H1 (cell line): ENCODE measurements around the gene GRIK4. TPM values are rescaled to one million over a fixed set of nuclear protein-coding genes. Genes with fewer than 3 reads are reported as not detected.

Experiments
- CTCF ChIA-PET: fragments of 300-600 bp; sonication (Branson Sonifier 250); formaldehyde crosslinking; loops from one replicate; lab custom pipeline; 2021; ENCODE audit not compliant: partially characterized antibody; lab: Charles Lee
- POLR2A ChIA-PET: fragments of 300-600 bp; sonication (Branson Sonifier 250); formaldehyde crosslinking; loops from one replicate; lab custom pipeline; 2021; ENCODE audit warnings: inconsistent platforms; ENCODE audit not compliant: partially characterized antibody; lab: Charles Lee
- DNase-seq, 2 experiments: peaks; one replicate each; pipeline versions ENCODE4 v3.0.0 to v3.0.0-alpha.2; 2010 to 2022; ENCODE audit warnings: low spot score in 2 of 2, low read depth in 1 of 2, mixed read lengths in 1 of 2
- FAIRE-seq: peaks from 2 replicates; lab custom pipeline; 2011; peaks lifted over from hg19 to GRCh38; lab: Jason Lieb, UNC
- H2AFZ ChIP-seq: 2 replicates; pipeline ENCODE4 v1.8.1; 2012; ENCODE audit warnings: low read length, inconsistent platforms
- H2AK5ac ChIP-seq: 2 replicates; pipeline ENCODE4 v1.6.1; 2013; ENCODE audit warnings: low read depth, low read length
- H2BK120ac ChIP-seq: replicated peaks from 2 replicates; pipeline ENCODE3; 2013; ENCODE audit warnings: low read depth, low read length, inconsistent platforms
- H2BK12ac ChIP-seq: 2 replicates; pipeline ENCODE4 v1.6.1; 2013; ENCODE audit warnings: low read depth, low read length
- H2BK15ac ChIP-seq: 2 replicates; pipeline ENCODE4 v1.6.1; 2013; ENCODE audit warnings: low read length
- H2BK20ac ChIP-seq: 2 replicates; pipeline ENCODE4 v1.6.1; 2013; ENCODE audit warnings: low read length
- H2BK5ac ChIP-seq: 2 replicates; pipeline ENCODE4 v1.6.1; 2013; ENCODE audit warnings: low read depth, low read length
- H3K14ac ChIP-seq: 2 replicates; pipeline ENCODE4 v1.6.1; 2013; ENCODE audit warnings: inconsistent platforms; ENCODE audit not compliant: insufficient read length
- H3K18ac ChIP-seq: 2 replicates; pipeline ENCODE4 v1.6.1; 2013; ENCODE audit warnings: low read length; ENCODE audit errors: extremely low read depth
- H3K23ac ChIP-seq: 2 replicates; pipeline ENCODE4 v1.6.1; 2013; ENCODE audit warnings: inconsistent platforms; ENCODE audit not compliant: insufficient read length
- H3K23me2 ChIP-seq: 2 replicates; pipeline ENCODE4 v1.6.1; 2013; ENCODE audit warnings: low read depth, low read length
- H3K27ac ChIP-seq: 2 replicates; pipeline ENCODE4 v1.6.1; 2011; ENCODE audit warnings: low read depth, low read length, inconsistent platforms
- H3K27me3 ChIP-seq, 4 experiments: replicated peaks in 1 of 4; 1 replicate in 1 of 4; 2 replicates in 3 of 4; pipeline versions ENCODE4 v1.6.1 to v1.8.1; 2011 to 2013; ENCODE audit warnings: low read length in 3 of 4, mild to moderate bottlenecking in 3 of 4, inconsistent platforms in 2 of 4, mixed read lengths in 2 of 4, moderate library complexity in 1 of 4; ENCODE audit not compliant: control insufficient read depth in 3 of 4, insufficient read depth in 3 of 4; ENCODE audit errors: extremely low read depth in 1 of 4
- H3K36me3 ChIP-seq, 4 experiments: 2 replicates each; pipeline versions ENCODE4 v1.6.1 to v1.8.1; 2011 to 2013; ENCODE audit warnings: mild to moderate bottlenecking in 4 of 4, low read length in 3 of 4, moderate library complexity in 2 of 4, control low read depth in 1 of 4, inconsistent platforms in 1 of 4; ENCODE audit not compliant: insufficient read depth in 4 of 4, control insufficient read depth in 2 of 4
- H3K4ac ChIP-seq: replicated peaks from 2 replicates; pipeline ENCODE3; 2013; ENCODE audit warnings: low read length, low read depth, mixed read lengths, inconsistent platforms; ENCODE audit not compliant: insufficient read length
- H3K4me1 ChIP-seq, 4 experiments: replicated peaks in 1 of 4; 1 replicate in 1 of 4; 2 replicates in 3 of 4; pipeline versions ENCODE4 v1.6.1 to v1.8.1; 2011 to 2013; ENCODE audit warnings: low read length in 3 of 4, inconsistent platforms in 2 of 4, mixed read lengths in 1 of 4; ENCODE audit not compliant: insufficient read depth in 4 of 4, control insufficient read depth in 3 of 4
- H3K4me2 ChIP-seq, 2 experiments: 2 replicates each; pipeline versions ENCODE4 v1.6.1 to v1.8.1; 2011 to 2013; ENCODE audit warnings: low read depth in 2 of 2, low read length in 2 of 2, control low read depth in 1 of 2, inconsistent platforms in 1 of 2, mild to moderate bottlenecking in 1 of 2; ENCODE audit not compliant: insufficient read depth in 1 of 2
- H3K4me3 ChIP-seq, 4 experiments: fragments of 200-600, 300-600 bp in 1 of 4; sonication (generic), shearing (Covaris generic), sonication (Bioruptor Twin) in 1 of 4; 2 replicates each; pipeline versions ENCODE4 v1.5.1 to v1.8.1; 2011 to 2016; ENCODE audit warnings: low read length in 4 of 4, low read depth in 3 of 4, control low read depth in 2 of 4, inconsistent platforms in 2 of 4, mild to moderate bottlenecking in 2 of 4, mixed read lengths in 1 of 4, moderate library complexity in 1 of 4; ENCODE audit not compliant: insufficient read depth in 2 of 4; ENCODE audit errors: extremely low read depth in 1 of 4
- H3K56ac ChIP-seq: replicated peaks from 2 replicates; pipeline ENCODE3; 2013; ENCODE audit warnings: low read depth, mild to moderate bottlenecking, mixed read lengths, low read length, inconsistent platforms; ENCODE audit not compliant: insufficient read length
- H3K79me1 ChIP-seq: 2 replicates; pipeline ENCODE4 v1.6.1; 2013; ENCODE audit warnings: low read depth, low read length, control low read depth
- H3K79me2 ChIP-seq, 2 experiments: 2 replicates each; pipeline versions ENCODE4 v1.6.1 to v1.8.1; 2012 to 2013; ENCODE audit warnings: low read length in 2 of 2, mild to moderate bottlenecking in 2 of 2, inconsistent platforms in 1 of 2; ENCODE audit not compliant: insufficient read depth in 2 of 2, control insufficient read depth in 1 of 2
- H3K9ac ChIP-seq, 4 experiments: replicated peaks in 1 of 4; 1 replicate in 1 of 4; 2 replicates in 3 of 4; pipeline versions ENCODE4 v1.6.1 to v1.8.1; 2011 to 2013; ENCODE audit warnings: low read depth in 3 of 4, low read length in 3 of 4, control low read depth in 2 of 4, mild to moderate bottlenecking in 2 of 4, moderate library complexity in 2 of 4, inconsistent platforms in 1 of 4; ENCODE audit errors: extremely low read depth in 1 of 4
- H3K9me3 ChIP-seq, 2 experiments: 2 replicates each; pipeline versions ENCODE4 v1.6.1 to v1.8.1; 2012 to 2013; ENCODE audit warnings: mild to moderate bottlenecking in 2 of 2, moderate library complexity in 2 of 2, control low read depth in 1 of 2, inconsistent platforms in 1 of 2, low read depth in 1 of 2, low read length in 1 of 2, mixed read lengths in 1 of 2; ENCODE audit not compliant: insufficient read depth in 2 of 2
- H4K20me1 ChIP-seq, 2 experiments: replicated peaks in 1 of 2; 2 replicates each; pipeline versions ENCODE3 to v1.8.1; 2011 to 2013; ENCODE audit warnings: inconsistent platforms in 2 of 2, low read length in 2 of 2, mild to moderate bottlenecking in 1 of 2; ENCODE audit not compliant: insufficient read depth in 2 of 2, control insufficient read depth in 1 of 2
- H4K5ac ChIP-seq: 2 replicates; pipeline ENCODE4 v1.6.1; 2013; ENCODE audit warnings: low read length, low read depth, mixed read lengths, inconsistent platforms; ENCODE audit not compliant: insufficient read length
- H4K8ac ChIP-seq: 2 replicates; pipeline ENCODE4 v1.8.0; 2013; ENCODE audit warnings: mild to moderate bottlenecking, moderate library complexity, low read length, inconsistent platforms; ENCODE audit not compliant: insufficient read depth; ENCODE audit errors: extremely low read depth
- H4K91ac ChIP-seq: replicated peaks from 2 replicates; pipeline ENCODE3; 2013; ENCODE audit warnings: low read length, mixed read lengths, inconsistent platforms; ENCODE audit not compliant: insufficient read length
- BACH1 ChIP-seq: IDR thresholded peaks from 2 replicates; pipeline ENCODE4 v1.6.1; 2012; ENCODE audit warnings: low read length, improper control_type of control experiment
- CBX8 ChIP-seq: fragments of 300-800, 300-1000 bp; sonication (generic); IDR thresholded peaks from 2 replicates; pipeline ENCODE4 v1.7.1; 2016; ENCODE audit warnings: low read depth, low read length, borderline replicate concordance
- GTF2F1 ChIP-seq: IDR thresholded peaks from 2 replicates; pipeline ENCODE4 v1.6.1; 2012; ENCODE audit warnings: low read depth, low read length, improper control_type of control experiment, borderline replicate concordance
- JUN ChIP-seq: IDR thresholded peaks from 2 replicates; pipeline ENCODE4 v1.6.1; 2011; ENCODE audit warnings: low read depth, mild to moderate bottlenecking, improper control_type of control experiment, low read length
- PHF8 ChIP-seq: fragments of 200-600 bp; sonication (generic); conservative IDR thresholded peaks from 2 replicates; pipeline ENCODE4 v1.7.1; 2012; ENCODE audit warnings: low read depth, mild to moderate bottlenecking, inconsistent platforms, low read length, moderate library complexity
- RBBP5 ChIP-seq: IDR thresholded peaks from 2 replicates; pipeline ENCODE4 v1.7.1; 2012; ENCODE audit warnings: low read depth, mild to moderate bottlenecking, inconsistent platforms, low read length, moderate library complexity, borderline replicate concordance
- RFX5 ChIP-seq: IDR thresholded peaks from 2 replicates; pipeline ENCODE4 v1.6.1; 2011; ENCODE audit warnings: low read depth, low read length, improper control_type of control experiment, borderline replicate concordance
- SUZ12 ChIP-seq: fragments of 200-600 bp; sonication (generic); IDR thresholded peaks from 2 replicates; pipeline ENCODE4 v1.6.1; 2012; ENCODE audit warnings: mild to moderate bottlenecking, inconsistent platforms, low read length, moderate library complexity, mixed read lengths
- TAF7 ChIP-seq: optimal IDR thresholded peaks from 2 replicates; pipeline ENCODE3; 2011; ENCODE audit warnings: low read depth, mild to moderate bottlenecking, inconsistent platforms, low read length, moderate library complexity, borderline replicate concordance
- WGBS, 2 experiments: shearing (Covaris generic) in 1 of 2; methylation state at CpG; one replicate each; pipeline versions ENCODE4 v1.1.6 to v1.1.7; 2013 to 2015; ENCODE audit warnings: low lambda C conversion rate in 2 of 2, mixed read lengths in 2 of 2, inconsistent platforms in 1 of 2, low coverage in 1 of 2, missing lambda C conversion rate in 1 of 2; ENCODE audit not compliant: insufficient replicate concordance in 2 of 2, insufficient coverage in 1 of 2, insufficient read length in 1 of 2; ENCODE audit errors: extremely low coverage in 1 of 2, missing lambda C conversion rate in 1 of 2; 5-methylcytosine and 5-hydroxymethylcytosine counted together
- polyA plus RNA-seq, 7 experiments: library from polyadenylated mRNA; depleted of rRNA in 3 of 7; stranded (reverse) in 5 of 7; unstranded in 2 of 7; fragments of >200 nt in 5 of 7; fragments of 200-250 nt in 2 of 7; gene quantifications; 1 replicate in 5 of 7; 2 replicates in 1 of 7; 4 replicates in 1 of 7; pipeline versions ENCODE4 v1.2.1 to v1.2.3, GENCODE V29; 2011 to 2013; ENCODE audit warnings: missing spikeins in 2 of 7, mixed read lengths in 2 of 7
- total RNA-seq: library from RNA; stranded (reverse); fragmentation: NEBNext Ultra II Directional; extraction: Animal tissue kit (Norgen Biotek cat#: 25700); gene quantifications from 2 replicates; pipeline ENCODE4 v1.2.1, GENCODE V29; 2021
- TF ChIP-seq, protein P1 (sequence below): IDR thresholded peaks from 2 replicates; pipeline ENCODE4 v1.6.1; 2011; ENCODE audit warnings: low read depth, mild to moderate bottlenecking, low read length; ENCODE audit not compliant: insufficient read depth
- TF ChIP-seq, protein P2 (sequence below): IDR thresholded peaks from 2 replicates; pipeline ENCODE4 v1.6.1; 2012; ENCODE audit warnings: low read length, inconsistent platforms

The GRIK4 gene
- total and polyA plus RNA-seq, 2 of the 8 experiments (the other 6 are each of a cell fraction or from before 2014, with no cell fraction given) = 1.2 to 2.9 TPM

DNA sequence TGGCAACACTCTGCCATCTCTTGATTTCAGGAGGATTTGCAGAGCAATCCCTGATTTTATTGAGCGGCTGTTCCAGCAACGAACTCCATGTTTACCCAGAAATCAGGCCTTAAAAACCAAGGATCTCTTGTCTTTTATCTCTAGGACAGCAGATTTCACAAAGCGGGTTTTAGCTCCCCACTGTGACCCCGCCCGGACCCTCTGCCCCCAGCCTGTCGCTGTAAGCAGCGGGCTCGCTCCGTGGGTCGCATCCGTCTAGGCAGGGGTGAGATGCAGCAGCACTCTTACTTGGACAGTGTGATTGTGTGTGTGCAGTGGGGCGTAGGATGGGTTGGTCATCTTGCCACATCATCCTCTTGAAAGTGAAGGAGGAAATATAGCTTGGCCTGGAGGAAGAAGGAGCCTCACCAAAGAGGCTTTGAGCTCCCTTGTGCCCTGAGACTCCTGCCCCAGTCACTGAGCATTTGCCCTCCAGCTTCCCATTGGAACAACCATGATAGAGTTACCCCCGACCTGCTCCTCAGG lies 323.2 kb downstream of the GRIK4 start:
- no peak overlapping the region for H3K4me2 ChIP-seq
- no peak overlapping the region for H2AFZ ChIP-seq
- ChIA-PET CTCF (interaction anchor here (0.9 to 2.8 kb wide), 10 partner anchors 8 to 235 kb away, joined by 3 to 10 read pairs (median 4); no protein-coding TSS in a partner anchor), POLR2A (interaction anchor here (1.2 kb wide), 1 partner anchor 84 kb away, joined by 3 read pairs; no protein-coding TSS in a partner anchor)
- H3K27me3 ChIP-seq = no peaks in the 10 kb centered on the region
- WGBS, 2 experiments = 94% methylated on average over 13 of the region's 13 CpGs; no CpG with 5 or more reads in 1 of the 2 experiments
- H3K79me2 ChIP-seq = no peaks in the 10 kb centered on the region
- H4K20me1 ChIP-seq = no peaks in the 10 kb centered on the region
- H3K23ac ChIP-seq = no peak overlapping the region
- no peak overlapping the region for H2BK5ac ChIP-seq
- no peak overlapping the region for H4K5ac ChIP-seq
- H3K18ac ChIP-seq = no peak overlapping the region
- H2AK5ac ChIP-seq = no peak overlapping the region
- no peak overlapping the region for H2BK12ac ChIP-seq
- H3K9ac ChIP-seq = no peak overlapping the region
- H2BK15ac ChIP-seq = no peak overlapping the region
- FAIRE-seq (no peak), DNase-seq (no peak)
- H3K4me3 ChIP-seq = no peak overlapping the region
- no peak overlapping the region for H3K27ac ChIP-seq
- no peak overlapping the region for H3K4ac ChIP-seq
- H2BK20ac ChIP-seq = no peak overlapping the region; the same call in 1 of the 2 replicates
- H3K4me1 ChIP-seq = no peaks in the 10 kb centered on the region
- no peak overlapping the region for H4K8ac ChIP-seq
- no peaks in the 10 kb centered on the region for H3K36me3 ChIP-seq
- H4K91ac ChIP-seq = no peak overlapping the region
- H3K23me2 ChIP-seq = no peaks in the 10 kb centered on the region
- H3K79me1 ChIP-seq = no peaks in the 10 kb centered on the region
- H2BK120ac ChIP-seq = no peak overlapping the region
- no peak overlapping the region for H3K14ac ChIP-seq
- H3K9me3 ChIP-seq = no peaks in the 10 kb centered on the region
- H3K56ac ChIP-seq = no peak overlapping the region
- TF ChIP-seq TAF7 = no peak
- TF ChIP-seq CBX8 = no peak
- TF ChIP-seq PHF8 = no peak
- TF ChIP-seq GTF2F1 = no peak
- TF ChIP-seq RBBP5 = no peak
- TF ChIP-seq JUN = no peak
- TF ChIP-seq SUZ12 = no peak
- TF ChIP-seq BACH1 = no peak
- TF ChIP-seq, protein P1, sequence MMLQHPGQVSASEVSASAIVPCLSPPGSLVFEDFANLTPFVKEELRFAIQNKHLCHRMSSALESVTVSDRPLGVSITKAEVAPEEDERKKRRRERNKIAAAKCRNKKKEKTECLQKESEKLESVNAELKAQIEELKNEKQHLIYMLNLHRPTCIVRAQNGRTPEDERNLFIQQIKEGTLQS = no peak
- no peak for TF ChIP-seq RFX5
- TF ChIP-seq, protein P2, sequence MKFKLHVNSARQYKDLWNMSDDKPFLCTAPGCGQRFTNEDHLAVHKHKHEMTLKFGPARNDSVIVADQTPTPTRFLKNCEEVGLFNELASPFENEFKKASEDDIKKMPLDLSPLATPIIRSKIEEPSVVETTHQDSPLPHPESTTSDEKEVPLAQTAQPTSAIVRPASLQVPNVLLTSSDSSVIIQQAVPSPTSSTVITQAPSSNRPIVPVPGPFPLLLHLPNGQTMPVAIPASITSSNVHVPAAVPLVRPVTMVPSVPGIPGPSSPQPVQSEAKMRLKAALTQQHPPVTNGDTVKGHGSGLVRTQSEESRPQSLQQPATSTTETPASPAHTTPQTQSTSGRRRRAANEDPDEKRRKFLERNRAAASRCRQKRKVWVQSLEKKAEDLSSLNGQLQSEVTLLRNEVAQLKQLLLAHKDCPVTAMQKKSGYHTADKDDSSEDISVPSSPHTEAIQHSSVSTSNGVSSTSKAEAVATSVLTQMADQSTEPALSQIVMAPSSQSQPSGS = no peak
